Middle frontal gyrus (tissue), 1 donor: ENCODE data around the gene SYCP3.

Source experiments
- DNase-seq: peaks from one replicate; pipeline ENCODE4 v3.0.0-alpha.2; 2015; ENCODE audit warnings: low spot score; ENCODE audit errors: extremely low spot score

Gene SYCP3

GRCh38 chr12:101680647-101681046 is 58.6 kb downstream of the SYCP3 start:
- no peak for DNase-seq

- DNase-seq: no peak
Measured at GRCh38 chr12:101680240-101680639, 59.0 kb downstream of the SYCP3 start.
